Myocyte (in vitro differentiated cells): ENCODE data around the gene CRACR2B. TPM values are rescaled to one million over a fixed set of nuclear protein-coding genes. Genes with fewer than 3 reads are reported as not detected.

Experiments used
- DNase-seq: peaks from one replicate; pipeline ENCODE4 v3.0.0-alpha.2; 2012; ENCODE audit warnings: low read depth
- total RNA-seq: library from RNA; depleted of rRNA; stranded (reverse); fragments of >200 nt; gene quantifications from 2 replicates; pipeline ENCODE4 v1.2.3, GENCODE V29; 2014

Gene CRACR2B
- total RNA-seq, 1 donor from 2014 or later, result 16.6 TPM

DNA sequence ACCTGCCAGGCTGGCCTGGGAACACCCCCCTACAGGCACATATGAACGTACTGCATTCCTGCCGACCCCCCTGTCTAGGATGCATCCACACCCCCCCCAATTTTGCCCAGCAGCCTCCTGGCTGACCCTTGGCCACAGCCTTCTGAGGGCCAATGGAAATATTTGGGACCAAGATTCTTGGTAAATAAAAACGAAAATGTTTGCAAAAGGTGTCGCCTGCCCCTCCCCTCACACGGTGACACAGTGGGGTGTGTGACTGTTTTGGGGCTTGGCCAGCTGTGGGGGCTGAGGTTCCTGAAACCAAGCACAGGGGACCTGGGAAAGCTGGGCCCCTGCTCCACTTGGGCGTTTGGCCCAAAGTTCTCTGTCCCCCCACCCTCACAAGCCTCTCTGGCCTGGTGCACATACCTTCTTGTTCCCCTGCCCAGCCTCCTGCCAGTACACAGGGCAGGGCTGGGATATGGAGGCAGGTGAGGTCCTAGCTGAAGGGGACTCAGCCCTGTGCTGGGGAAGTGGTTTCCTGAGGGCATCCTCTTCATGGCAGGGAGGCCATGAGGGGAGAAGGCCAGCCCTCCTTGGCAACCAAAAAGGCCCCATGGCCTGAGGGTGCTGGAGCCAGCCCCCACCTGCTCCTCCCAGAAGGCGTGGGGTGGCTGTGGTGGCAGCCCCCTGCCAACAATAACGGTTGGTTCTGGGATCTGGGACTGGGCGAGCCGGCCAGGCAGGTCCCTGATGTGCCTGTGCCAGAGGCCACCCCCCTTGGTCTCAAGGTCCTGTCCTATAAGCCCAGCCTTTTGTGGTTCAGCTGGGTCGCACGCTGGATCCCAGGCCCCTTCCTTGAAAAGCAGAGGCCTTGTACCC lies 2.1 kb upstream of the CRACR2B start:
- DNase-seq, result no peak

DNA sequence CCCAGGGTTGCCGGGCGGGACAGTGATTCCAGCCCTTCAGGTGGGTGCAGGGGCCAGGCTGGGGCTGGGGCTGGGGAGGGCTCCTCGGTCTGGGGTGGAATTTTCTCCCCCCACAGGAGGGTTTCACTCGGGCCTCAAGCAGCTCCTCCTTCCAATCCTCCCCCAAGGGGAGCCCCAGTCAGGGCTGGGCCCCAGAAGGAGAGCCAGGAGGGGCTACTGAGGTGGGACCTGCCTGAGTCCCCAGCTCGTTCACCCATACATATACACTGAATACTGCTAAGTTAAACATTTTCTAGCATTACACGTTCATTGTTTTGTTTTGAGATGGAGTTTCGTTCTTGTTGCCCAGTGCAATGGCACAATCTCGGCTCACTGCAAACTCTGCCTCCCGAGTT lies 1.5 kb upstream of the CRACR2B start:
- DNase-seq, result no peak

DNA sequence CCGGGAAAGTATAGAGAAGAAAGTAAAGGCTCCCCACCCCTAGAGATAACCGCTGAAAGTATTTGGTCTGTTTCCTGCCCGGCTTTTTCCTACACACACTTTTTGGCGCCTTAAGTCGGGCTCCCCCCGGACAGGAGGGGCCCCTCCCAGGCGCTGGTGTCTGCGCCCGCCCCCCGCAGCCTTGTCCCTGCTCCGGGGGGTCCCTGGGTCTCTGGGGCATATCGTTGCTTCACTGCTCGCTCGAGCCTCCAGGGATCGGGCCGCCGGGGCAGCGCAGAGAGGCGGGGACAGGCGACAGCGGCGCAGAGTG lies 928 bp upstream of the CRACR2B start:
- DNase-seq, result no peak

DNA sequence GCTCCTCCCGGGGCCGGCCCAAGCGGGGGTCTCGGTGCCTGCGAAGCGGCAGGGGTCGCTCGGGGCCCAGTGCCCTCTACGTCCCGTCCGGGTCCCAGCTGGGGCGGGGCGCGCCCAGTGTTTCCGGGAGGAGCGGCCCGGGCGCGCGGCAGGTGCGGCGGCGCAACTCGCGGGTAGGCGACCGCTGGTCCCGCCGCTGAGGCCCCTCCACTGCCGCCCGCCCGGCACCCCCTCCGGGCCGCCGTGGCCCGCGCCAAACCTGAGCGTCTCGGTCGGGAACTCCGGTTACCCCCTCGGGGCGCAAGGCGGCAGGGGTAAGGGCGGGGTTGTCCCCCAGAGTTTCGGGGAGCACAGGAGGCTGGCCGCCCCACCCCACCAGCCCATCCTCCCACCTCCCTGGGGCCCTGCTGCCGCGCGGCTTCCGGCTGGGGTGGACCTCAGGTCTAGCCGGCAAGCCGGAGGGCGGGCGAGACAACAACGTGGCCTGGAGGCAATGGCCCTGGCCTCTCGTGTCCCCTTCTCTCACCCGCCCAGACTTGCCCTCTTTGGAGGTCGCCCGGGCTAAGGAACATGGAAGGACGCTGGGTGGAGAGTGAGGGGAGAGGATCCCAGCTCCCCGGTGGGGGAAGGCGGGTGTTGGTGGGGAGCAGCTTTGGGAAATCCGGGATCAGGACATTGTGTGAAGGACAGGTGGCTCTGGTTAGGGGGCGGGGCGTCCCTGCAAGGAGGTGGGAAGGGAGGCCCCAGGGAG lies 398 bp upstream of the CRACR2B start:
- DNase-seq, result no peak

DNA sequence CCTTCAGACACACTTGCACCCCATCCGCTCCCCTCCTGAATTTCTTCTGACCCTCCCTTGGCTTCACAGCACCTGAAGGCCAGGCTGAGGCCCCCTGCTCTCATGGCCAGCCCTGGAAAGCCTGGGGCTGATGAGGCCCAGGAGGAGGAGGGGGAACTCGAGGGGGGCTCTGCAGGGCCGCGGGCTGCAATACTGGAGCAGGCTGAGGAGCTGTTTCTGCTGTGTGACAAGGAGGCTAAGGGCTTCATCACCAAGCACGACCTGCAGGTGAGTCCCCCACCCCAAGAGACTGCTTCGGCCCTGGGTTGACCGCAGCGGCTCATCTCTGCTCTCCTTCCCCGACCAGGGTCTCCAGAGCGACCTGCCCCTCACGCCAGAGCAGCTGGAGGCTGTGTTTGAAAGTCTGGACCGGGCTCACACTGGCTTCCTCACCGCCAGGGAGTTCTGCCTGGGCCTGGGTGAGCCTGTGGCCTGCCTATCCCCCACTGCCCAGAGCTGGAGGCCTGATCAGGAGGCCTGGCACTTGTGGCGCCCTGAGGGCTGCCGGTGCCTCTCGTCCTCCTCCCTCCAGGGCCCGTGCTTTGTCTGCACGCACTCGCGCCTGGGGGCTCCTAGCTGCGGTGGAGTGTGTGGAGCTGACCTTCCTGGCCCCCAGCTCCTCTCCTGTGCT lies 922 bp downstream of the CRACR2B start:
- DNase-seq, result no peak

DNA sequence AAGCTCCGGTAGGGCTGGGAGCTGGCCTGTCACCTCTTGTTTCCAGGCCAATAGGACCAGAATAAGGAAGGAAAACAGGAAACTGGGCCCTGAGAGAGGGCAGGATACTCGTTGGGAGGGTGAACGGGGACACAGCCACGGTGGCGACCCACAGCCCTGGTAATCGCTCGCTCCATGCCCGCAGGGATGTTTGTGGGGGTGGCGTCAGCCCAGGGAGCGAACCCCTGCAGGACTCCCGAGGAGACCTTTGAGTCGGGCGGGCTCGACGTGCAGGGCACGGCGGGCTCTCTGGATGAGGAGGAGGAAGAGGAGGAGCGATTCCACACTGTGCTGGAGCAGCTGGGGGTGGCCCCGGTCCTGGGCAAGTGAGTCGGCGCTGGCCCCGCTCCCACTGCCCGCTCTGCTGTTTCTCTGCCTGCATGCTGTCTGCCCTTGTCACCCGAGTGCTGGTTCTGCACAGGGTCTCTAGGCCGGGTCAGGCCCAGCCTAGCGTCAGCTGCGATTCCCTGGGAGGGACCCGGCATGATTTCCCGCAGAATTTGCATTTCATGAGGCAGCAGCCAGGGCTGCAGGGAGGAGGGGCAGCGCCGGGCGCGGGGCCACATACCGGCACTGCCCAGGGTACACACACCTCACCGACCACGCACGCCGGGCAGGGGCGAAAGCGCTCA lies 1.6 kb downstream of the CRACR2B start:
- DNase-seq, result no peak

DNA sequence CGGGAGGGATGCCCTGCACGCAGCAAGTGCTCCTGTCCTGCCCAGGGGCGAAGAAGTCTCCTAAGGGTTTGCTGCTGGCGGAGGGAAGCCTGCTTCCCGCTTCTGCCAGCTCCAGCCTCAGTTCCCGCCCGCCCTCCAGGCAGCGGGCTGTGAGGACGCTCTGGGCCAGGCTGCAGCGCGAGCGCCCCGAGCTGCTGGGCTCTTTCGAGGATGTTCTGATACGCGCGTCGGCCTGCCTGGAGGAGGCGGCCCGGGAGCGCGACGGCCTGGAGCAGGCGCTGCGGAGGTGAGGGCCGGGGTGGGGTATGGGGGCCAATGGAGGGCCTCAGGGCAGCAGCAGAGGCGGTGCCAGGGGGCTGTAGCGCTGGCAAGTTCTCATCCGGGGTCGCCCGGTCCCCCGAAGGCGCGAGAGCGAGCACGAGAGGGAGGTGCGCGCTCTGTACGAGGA lies 2.2 kb downstream of the CRACR2B start:
- DNase-seq, result no peak

DNA sequence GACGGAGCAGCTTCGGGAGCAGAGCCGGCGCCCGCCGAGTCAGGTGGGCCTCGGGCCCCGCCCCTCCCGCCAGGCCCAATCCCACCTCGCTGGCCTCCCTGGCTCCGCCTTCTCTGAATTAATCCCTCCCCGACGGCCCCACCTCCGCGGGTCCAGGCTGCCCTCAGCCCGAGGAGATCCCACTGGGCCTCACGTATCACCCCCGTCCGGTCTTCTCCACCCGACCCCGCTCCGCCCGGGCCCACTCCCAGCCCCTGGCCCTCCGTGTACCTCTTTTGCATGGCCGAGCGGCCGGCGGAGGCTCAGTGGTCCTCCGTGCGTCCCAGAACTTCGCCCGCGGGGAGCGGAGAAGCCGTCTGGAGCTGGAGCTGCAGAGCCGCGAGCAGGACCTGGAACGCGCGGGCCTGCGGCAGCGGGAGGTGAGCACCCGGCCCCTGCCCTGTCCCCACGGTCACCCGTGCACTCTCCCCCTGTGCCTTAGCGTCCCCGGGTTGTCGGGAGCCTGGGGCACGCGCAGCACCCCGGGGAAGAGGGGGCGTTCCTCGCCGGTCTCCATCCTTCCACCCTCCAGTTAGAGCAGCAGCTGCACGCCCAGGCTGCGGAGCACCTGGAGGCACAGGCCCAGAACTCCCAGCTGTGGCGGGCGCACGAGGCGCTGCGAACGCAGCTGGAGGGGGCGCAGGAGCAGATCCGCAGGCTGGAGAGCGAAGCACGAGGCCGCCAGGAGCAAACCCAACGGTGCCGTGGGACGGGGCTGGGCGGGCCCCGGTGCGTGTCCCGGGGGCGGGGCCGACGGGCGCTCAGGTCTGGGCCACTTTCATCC lies 2.8 kb downstream of the CRACR2B start:
- no peak for DNase-seq

DNA sequence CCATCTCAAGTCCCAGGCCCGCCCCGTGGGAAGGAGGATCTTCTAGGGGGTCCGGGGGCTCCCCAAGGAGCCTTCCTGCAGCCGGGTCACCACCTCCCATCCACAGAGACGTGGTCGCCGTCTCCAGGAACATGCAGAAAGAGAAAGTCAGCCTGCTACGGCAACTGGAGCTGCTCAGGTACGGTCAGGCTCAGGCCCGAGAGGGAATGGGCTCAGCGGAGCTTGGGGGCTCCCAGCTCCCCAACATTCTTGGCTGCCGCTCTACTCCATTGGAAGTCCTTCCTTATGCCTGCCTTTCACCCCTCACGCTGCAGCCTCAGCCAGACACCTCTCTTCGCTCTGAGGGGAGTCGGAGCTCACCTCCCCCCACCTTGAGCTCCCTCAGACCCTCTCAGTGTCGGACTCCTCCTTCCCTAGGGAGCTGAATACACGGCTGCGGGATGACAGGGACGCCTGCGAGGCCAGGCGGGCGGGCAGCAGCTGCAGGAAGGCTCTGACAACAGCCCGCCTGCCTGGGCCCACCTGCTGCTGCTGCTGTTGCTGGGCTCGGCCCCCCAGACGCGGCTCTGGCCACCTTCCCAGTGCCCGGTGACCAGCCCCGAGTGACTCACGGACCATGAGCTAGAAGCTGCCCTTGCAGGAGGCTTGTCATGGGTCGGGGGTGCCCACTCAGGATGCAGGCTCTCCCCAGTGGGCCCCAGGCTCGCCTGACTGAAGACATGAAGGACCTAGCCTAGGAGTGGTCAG lies 3.6 kb downstream of the CRACR2B start:
- peak; percentile 96 for DNase-seq

DNA sequence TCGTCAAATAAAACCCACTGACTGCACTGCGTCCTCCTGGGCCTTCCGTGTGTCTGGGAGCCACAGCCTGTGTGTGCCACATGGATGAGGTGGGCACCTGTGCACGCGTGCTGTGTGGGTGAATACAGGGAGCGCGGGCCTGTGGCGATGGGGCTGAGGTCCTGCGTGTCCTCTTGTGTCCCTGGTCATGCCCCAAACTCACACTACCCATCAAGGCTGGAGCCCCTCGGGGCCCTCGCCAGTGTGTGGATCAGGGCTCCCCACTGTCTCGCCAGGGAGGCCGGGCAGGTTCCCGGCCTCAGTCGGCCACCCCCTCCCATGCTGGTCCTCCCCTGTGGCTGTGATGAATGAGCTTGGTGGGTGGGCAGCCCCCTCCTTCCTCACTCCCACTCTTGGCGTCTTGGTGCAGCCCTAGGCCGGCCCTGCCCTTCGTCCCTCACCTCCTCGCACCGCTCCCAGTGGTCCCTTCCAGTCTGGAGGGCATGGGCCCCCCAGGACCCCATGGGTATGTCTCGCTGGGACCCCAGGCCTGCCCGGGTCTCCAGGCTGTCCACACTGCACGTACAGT lies 4.3 kb downstream of the CRACR2B start:
- DNase-seq, result no peak

DNA sequence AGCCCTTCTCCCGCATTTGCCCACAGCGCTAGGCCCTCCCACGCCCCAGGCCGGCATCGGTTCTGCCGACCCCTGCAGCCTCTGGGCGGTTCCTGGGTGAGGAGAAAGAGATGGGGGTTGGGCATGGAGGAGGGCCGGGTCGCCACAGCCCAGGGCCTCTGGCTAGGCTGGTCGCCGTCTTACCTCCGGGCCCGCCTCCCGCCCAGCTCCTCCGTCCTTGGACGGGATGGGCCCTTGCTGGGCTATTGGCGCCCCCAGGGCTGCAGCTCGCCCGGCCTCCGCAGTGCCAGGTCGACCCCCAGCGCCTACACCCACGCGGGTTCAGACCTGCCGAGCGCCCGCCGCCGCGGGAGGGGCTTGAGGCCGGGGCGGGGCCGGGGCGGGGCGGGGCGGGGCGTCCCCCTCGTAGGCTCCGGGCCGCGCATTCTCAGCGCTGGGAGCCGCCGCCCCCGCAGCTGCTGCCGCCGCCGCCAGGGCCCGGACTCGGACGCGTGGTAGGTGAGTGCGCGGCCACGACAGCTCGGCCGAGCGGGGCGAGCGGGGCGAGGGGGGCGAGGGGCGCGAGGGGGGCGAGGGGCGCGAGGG lies 4.9 kb downstream of the CRACR2B start, which contains the start of gene CD151:
CD151 (plus strand) TSS at position 424 of the 585 bp plus-strand sequence. CDS start 3,118 bp downstream, outside the sequence.
- peak; percentile 84 for DNase-seq

DNA sequence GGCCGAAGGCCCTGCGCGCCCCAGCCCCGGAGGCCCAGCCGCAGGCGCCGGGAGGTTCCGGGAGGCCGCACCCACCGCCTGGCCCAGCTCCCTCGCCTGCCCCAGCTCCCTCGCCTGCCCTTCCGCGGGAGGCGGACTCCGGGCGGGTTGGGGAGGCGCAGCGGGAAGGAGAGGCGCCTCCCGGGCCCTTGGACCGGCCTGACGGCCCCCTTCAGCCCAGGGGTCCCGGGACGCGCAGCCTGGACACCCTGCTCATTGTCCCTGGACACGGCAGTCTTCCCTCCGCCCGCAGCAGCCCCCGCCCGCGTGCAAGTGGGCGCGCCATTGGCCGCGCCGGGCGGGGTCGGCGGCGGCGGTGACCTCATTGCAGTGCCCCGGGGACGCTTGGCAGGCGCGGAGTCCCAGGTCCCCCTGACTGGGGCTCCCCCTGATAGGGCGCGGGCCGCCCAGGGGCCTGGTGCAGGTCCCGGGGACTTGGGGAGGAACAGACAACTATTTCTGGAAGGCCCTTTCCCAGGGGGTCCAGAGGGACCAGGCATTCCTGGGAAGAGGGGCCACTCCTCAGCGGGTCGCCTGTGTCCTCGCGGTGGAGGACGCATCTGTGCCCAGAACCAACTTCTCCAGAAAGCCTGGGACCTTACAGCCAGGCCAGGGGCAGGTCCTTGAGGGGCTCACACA lies 5.5 kb downstream of the CRACR2B start:
- DNase-seq, result peak; percentile 76

DNA sequence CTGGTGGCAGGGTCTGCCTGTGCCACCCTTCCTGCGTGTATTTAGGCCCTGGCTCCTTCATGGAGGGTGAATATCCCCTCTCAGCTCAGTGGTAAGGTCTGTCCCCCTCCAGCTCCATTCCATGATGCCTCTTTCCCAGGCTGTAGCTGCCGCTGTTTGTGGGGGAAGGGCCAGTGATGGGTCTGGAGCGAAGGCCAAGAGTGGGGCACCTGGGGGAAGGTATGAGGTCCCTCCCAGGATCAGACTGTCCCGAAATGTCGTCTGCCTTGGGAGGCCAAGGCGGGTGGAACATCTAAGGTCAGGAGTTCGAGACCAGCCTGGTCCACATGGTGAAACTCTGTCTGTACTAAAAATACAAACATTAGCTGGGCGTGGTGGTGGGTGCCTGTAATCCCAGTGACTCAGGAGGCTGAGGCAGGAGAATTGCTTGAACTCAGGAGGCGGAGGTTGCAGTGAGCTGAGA lies 6.2 kb downstream of the CRACR2B start:
- peak; percentile 63 for DNase-seq

DNA sequence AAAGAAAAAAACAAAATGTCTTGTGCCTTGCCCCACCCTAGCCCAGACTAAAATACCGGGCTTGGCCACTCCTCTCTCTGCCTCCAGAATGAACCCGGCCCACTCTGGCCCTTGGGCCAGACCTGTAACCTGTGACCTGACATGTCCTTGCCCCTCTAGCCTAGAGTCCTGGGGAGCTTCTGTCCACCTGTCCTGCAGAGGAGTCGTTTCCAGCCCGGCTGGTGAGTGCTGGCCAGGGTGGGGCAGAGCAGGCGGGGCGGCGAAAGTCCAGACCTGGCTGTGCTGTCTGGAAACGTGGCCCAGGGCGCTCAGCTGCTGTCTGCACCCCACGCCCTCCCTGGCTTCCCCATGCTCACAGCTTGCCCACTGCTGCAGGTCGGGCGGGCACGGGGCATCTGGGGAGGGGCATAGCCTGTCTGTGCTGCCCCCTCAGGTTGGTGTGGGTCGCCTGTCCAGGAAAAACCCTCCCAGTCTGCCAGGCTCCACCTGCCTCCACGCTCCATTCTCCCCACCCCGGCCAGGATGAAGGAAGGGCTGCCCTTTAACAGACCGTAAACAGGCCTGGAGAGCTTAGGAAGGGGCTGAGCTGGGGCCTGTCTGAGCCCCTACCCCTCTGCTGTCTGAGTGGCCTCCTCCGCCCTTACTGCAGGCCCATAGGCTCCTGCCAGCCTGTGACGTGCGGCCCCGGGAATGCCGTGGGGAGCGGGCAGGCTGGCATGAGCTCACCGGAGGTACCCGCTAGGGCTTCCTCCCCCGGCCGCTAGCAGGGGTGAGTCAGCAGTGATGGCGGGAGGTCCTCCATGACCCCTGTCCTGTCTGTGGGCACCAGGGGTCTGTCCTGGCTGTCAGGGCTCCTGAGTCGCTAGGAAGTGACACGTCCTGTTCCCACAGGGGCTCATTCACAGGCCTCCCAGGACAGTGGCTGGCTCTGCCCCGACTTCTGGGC lies 6.9 kb downstream of the CRACR2B start:
- peak; percentile 95 for DNase-seq

DNA sequence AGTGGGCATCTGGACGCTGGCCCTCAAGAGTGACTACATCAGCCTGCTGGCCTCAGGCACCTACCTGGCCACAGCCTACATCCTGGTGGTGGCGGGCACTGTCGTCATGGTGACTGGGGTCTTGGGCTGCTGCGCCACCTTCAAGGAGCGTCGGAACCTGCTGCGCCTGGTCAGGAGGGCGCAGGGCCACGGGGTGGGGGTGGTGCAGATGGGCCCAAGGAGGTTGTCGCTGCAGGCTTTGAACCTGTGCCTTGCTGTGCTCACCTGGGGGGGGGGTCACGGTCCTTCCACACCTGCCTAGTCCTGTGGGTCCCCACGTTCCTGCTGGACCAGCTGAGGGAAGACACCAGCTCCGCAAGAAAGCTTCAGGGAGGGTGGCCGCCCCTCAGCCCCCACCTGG lies 8.6 kb downstream of the CRACR2B start:
- no peak for DNase-seq

DNA sequence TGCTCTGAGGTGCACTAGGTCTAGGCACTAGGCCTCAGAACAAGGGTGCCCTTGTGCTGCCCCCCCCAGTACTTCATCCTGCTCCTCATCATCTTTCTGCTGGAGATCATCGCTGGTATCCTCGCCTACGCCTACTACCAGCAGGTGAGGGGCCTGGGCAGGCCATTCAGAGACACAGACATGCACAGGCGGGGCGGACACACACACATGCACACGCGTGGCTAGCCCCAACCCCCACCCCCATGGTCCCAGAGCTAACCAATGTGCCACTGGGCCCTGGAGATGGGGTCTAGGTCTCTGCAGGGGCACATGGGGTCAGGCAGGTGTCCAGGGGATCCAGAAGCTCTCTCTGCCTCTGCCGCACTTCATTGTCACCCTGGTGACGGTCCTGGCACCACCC lies 9.0 kb downstream of the CRACR2B start:
- DNase-seq, result no peak
